Cardiac muscle cell (in vitro differentiated cells and primary cell): ENCODE data around the gene CSNK2A2. TPM values are rescaled to one million over a fixed set of nuclear protein-coding genes. Genes with fewer than 3 reads are reported as not detected.

Source experiments
- DNase-seq, 2 donors: peaks; one replicate each; pipeline versions ENCODE4 v3.0.0 to v3.0.0-alpha.2; 2010 to 2017; ENCODE audit warnings: low read depth in 1 of 2, low spot score in 1 of 2
- H3K27ac ChIP-seq: fragments of 200-600 bp; sonication (generic); 2 replicates; pipeline ENCODE4 v1.5.1; 2016
- H3K27me3 ChIP-seq: fragments of 200-600 bp; sonication (generic); 2 replicates; pipeline ENCODE4 v1.6.0; 2016; ENCODE audit warnings: control low read depth
- H3K36me3 ChIP-seq: fragments of 200-600 bp; sonication (generic); 2 replicates; pipeline ENCODE4 v1.5.1; 2016; ENCODE audit warnings: control low read depth
- H3K4me1 ChIP-seq: fragments of 200-600 bp; sonication (generic); 2 replicates; pipeline ENCODE4 v1.8.1; 2017; ENCODE audit warnings: low read depth, mild to moderate bottlenecking, mixed run types
- H3K4me3 ChIP-seq: fragments of 200-600 bp; sonication (generic); 2 replicates; pipeline ENCODE4 v1.5.1; 2016; ENCODE audit warnings: mild to moderate bottlenecking
- H3K9me3 ChIP-seq: fragments of 200-600 bp; sonication (generic); 2 replicates; pipeline ENCODE4 v1.5.1; 2017; ENCODE audit warnings: low read depth, mild to moderate bottlenecking, control low read depth
- CTCF ChIP-seq: IDR thresholded peaks from 2 replicates; pipeline ENCODE4 v1.5.1; 2012; ENCODE audit warnings: low read depth, mild to moderate bottlenecking, low read length
- polyA plus RNA-seq: library from polyadenylated mRNA; unstranded; fragments of >200 nt; fragmentation: Nextera tagmentation; extraction: Ambion mirVana; gene quantifications from 2 replicates; pipeline ENCODE4 v1.2.1, GENCODE V29; 2016
- total RNA-seq: library from RNA; depleted of rRNA; stranded (reverse); fragments of >200 nt; gene quantifications from 2 replicates; pipeline ENCODE4 v1.2.3, GENCODE V29; 2016

Gene CSNK2A2
- total and polyA plus RNA-seq, 2 experiments from 2014 or later: 26.7 to 44.3 TPM

DNA sequence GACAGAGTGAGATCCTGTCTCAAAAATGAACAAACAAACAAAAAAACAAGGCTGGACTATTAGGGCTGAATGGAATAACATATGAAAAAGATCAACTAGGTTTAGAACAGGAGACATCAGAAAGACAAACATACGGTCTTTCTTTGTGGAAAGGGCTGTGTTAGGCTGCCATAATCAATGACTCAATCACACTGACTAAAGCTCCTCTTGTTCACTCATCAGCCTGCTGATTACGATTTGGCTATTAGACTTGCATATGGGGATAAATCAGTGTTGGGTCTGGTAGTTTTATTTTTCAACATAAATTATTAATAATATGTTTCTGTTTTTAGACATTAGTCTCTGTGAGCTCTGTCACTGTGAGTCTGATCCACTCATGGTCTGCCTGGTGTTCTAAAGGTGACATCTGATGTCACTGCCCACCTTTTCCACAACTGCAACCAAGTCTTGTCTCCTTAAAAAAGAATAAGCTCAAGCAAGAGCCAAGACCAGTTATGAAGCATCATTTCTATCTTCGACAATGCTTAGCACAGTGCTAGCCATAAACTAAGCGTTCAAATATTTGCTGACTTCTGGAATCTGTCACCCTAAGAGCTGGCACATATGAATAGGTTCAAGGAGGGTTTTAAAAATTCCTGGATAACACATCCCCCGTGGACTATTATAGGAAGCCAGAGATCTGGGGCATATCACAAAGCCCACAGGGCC is 79.0 kb downstream of the CSNK2A2 start:
- H3K27ac ChIP-seq: peak overlapping the region; percentile 80
- DNase-seq: peak in 1 of 2 donors; percentile 33

DNA sequence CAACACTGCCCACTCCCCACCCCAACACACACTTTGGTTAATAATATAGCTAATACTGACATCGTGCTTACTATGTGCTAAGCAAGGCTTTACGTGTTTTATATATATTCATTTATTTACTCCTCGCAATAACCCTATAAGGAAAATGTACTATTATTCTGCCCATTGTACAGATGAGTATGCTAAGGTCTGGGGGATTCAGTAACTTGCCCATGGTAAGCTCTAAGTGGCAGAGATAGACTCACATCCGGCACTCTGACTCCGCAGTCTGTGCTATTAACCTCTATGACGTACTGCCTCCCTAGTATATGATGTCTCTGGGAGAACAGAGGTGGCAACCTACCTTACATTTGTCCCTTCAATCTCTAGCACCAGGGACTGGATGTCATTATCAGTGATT is 81.4 kb downstream of the CSNK2A2 start:
- no peaks in the 10 kb centered on the region for H3K27me3 ChIP-seq
- no peak for DNase-seq
- TF ChIP-seq CTCF: no peak
- no peaks in the 10 kb centered on the region for H3K9me3 ChIP-seq
- H3K4me3 ChIP-seq: no peak overlapping the region
- peaks cover 36% of the 10 kb centered on the region for H3K36me3 ChIP-seq
- H3K4me1 ChIP-seq: peaks cover 26% of the 10 kb centered on the region
- no peak overlapping the region for H3K27ac ChIP-seq

More for the DNA sequence above, 79.0 kb downstream of the CSNK2A2 start:
- Histone ChIP-seq H3K36me3 (peaks cover 26% of the 10 kb centered on the region), H3K4me1 (peaks cover 32% of the 10 kb centered on the region), H3K9me3 (no peaks in the 10 kb centered on the region), H3K27me3 (no peaks in the 10 kb centered on the region), H3K4me3 (no peak overlapping the region)
- TF ChIP-seq CTCF: no peak

DNA sequence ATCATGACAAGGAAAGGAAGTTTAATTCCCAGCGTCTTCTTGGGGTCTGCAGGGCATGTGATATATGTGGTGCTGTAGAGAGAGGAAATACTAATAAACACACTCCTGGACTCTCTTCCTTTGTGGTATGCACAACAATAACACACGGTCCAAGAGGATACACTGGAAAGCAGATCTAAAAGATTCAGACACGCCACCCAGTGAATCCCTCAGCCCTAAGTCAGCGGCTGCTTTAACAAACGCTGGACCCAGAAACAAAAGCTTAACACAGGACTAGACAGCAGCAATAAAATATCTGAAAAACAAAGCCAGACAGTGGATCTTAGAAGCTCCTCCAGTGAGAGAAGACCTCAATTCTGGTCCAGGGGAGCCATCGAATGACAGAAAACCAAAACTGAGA is 81.8 kb downstream of the CSNK2A2 start:
- H3K27me3 ChIP-seq: no peaks in the 10 kb centered on the region
- peaks cover 26% of the 10 kb centered on the region for H3K4me1 ChIP-seq
- no peak for DNase-seq
- H3K27ac ChIP-seq: no peak overlapping the region
- TF ChIP-seq CTCF: no peak
- H3K9me3 ChIP-seq: no peaks in the 10 kb centered on the region
- no peak overlapping the region for H3K4me3 ChIP-seq
- H3K36me3 ChIP-seq: peaks cover 36% of the 10 kb centered on the region

- no peak overlapping the region for H3K27ac ChIP-seq
- H3K4me3 ChIP-seq: no peak overlapping the region
- peak in 1 of 2 donors; percentile 40 for DNase-seq
- H3K9me3 ChIP-seq: no peaks in the 10 kb centered on the region
- H3K36me3 ChIP-seq: peaks cover 36% of the 10 kb centered on the region
- H3K27me3 ChIP-seq: no peaks in the 10 kb centered on the region
- no peak for TF ChIP-seq CTCF
- peaks cover 26% of the 10 kb centered on the region for H3K4me1 ChIP-seq
These were observed 82.8 kb downstream of the CSNK2A2 start for GRCh38 chr16:58114827-58115825.

GRCh38 chr16:58111302-58111627 is 86.6 kb downstream of the CSNK2A2 start:
- Histone ChIP-seq H3K9me3 (no peaks in the 10 kb centered on the region), H3K36me3 (peaks cover 33% of the 10 kb centered on the region), H3K27ac (peak overlapping the region; percentile 82), H3K27me3 (no peaks in the 10 kb centered on the region), H3K4me1 (peaks cover 36% of the 10 kb centered on the region), H3K4me3 (no peak overlapping the region)
- DNase-seq: no peak
- no peak for TF ChIP-seq CTCF
